ENCODE measurements around the gene PDCD6IP. TPM values are rescaled to one million over a fixed set of nuclear protein-coding genes. Genes with fewer than 3 reads are reported as not detected.
A peak's percentile ranks its signal among the peaks of the same experiment; 100 is the strongest.
"Not testable (repeated sequence)": the region's sequence is repeated elsewhere in the genome, so short reads cannot be mapped to it uniquely, and the experiment has no call there.

Gene PDCD6IP, protein sequence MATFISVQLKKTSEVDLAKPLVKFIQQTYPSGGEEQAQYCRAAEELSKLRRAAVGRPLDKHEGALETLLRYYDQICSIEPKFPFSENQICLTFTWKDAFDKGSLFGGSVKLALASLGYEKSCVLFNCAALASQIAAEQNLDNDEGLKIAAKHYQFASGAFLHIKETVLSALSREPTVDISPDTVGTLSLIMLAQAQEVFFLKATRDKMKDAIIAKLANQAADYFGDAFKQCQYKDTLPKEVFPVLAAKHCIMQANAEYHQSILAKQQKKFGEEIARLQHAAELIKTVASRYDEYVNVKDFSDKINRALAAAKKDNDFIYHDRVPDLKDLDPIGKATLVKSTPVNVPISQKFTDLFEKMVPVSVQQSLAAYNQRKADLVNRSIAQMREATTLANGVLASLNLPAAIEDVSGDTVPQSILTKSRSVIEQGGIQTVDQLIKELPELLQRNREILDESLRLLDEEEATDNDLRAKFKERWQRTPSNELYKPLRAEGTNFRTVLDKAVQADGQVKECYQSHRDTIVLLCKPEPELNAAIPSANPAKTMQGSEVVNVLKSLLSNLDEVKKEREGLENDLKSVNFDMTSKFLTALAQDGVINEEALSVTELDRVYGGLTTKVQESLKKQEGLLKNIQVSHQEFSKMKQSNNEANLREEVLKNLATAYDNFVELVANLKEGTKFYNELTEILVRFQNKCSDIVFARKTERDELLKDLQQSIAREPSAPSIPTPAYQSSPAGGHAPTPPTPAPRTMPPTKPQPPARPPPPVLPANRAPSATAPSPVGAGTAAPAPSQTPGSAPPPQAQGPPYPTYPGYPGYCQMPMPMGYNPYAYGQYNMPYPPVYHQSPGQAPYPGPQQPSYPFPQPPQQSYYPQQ
- total RNA-seq = 51.7 TPM

GRCh38 chr3:33798418-33799201 is at the start of gene PDCD6IP:
Gene PDCD6IP, plus strand, starts transcription at chr3:33798630. Its CDS starts 99 bp downstream, at chr3:33798729.
- peak within 1 kb of the TSS; percentile 90 to 100 (median 96) for H3K4me3 ChIP-seq (ENCODE audit: low read length in 3 of 3)
- peaks cover 23 to 34% (median 27%) of the 10 kb centered on the region in 3 donors for H3K4me1 ChIP-seq (ENCODE audit: control insufficient read depth in 3 of 3, insufficient read depth in 3 of 3, low read length in 3 of 3)
- H3K9me3 ChIP-seq (ENCODE audit: control insufficient read depth in 3 of 3, low read length in 3 of 3) = no peaks in the 10 kb centered on the region
- peak within 1 kb of the TSS; percentile 88 to 97 (median 96) for H3K9ac ChIP-seq (ENCODE audit: low read depth in 1 of 3, low read length in 3 of 3)
- H3K36me3 ChIP-seq (ENCODE audit: control insufficient read depth in 3 of 3, insufficient read depth in 3 of 3, low read length in 3 of 3) = no peaks in the 10 kb centered on the region
- H3K27ac ChIP-seq (ENCODE audit: low read depth, low read length) = peak within 1 kb of the TSS; percentile 92
- no peaks in the 10 kb centered on the region for H3K27me3 ChIP-seq (ENCODE audit: control insufficient read depth in 3 of 3, insufficient read depth in 3 of 3, low read length in 3 of 3)

GRCh38 chr3:33749546-33750210 is 48.8 kb upstream of the PDCD6IP start:
- H3K4me1 ChIP-seq (ENCODE audit: control insufficient read depth in 3 of 3, insufficient read depth in 3 of 3, low read length in 3 of 3) = no peaks in the 10 kb centered on the region

GRCh38 chr3:33750211-33750548 is 48.2 kb upstream of the PDCD6IP start:
- H3K9me3 ChIP-seq (ENCODE audit: control insufficient read depth in 3 of 3, low read length in 3 of 3) = no peaks in the 10 kb centered on the region
- H3K4me3 ChIP-seq (ENCODE audit: low read length in 3 of 3) = no peak overlapping the region
- no peaks in the 10 kb centered on the region for H3K4me1 ChIP-seq (ENCODE audit: control insufficient read depth in 3 of 3, insufficient read depth in 3 of 3, low read length in 3 of 3)
- no peaks in the 10 kb centered on the region for H3K36me3 ChIP-seq (ENCODE audit: control insufficient read depth in 3 of 3, insufficient read depth in 3 of 3, low read length in 3 of 3)
- H3K27ac ChIP-seq (ENCODE audit: low read depth, low read length) = no peak overlapping the region
- H3K9ac ChIP-seq (ENCODE audit: low read depth in 1 of 3, low read length in 3 of 3) = no peak overlapping the region
- H3K27me3 ChIP-seq (ENCODE audit: control insufficient read depth in 3 of 3, insufficient read depth in 3 of 3, low read length in 3 of 3) = no peaks in the 10 kb centered on the region

More at GRCh38 chr3:33749546-33750210, 48.8 kb upstream of the PDCD6IP start:
- Histone ChIP-seq H3K36me3 (ENCODE audit: control insufficient read depth in 3 of 3, insufficient read depth in 3 of 3, low read length in 3 of 3) (no peaks in the 10 kb centered on the region), H3K27ac (ENCODE audit: low read depth, low read length) (no peak overlapping the region), H3K4me3 (ENCODE audit: low read length in 3 of 3) (no peak overlapping the region), H3K9ac (ENCODE audit: low read depth in 1 of 3, low read length in 3 of 3) (no peak overlapping the region), H3K9me3 (ENCODE audit: control insufficient read depth in 3 of 3, low read length in 3 of 3) (no peaks in the 10 kb centered on the region), H3K27me3 (ENCODE audit: control insufficient read depth in 3 of 3, insufficient read depth in 3 of 3, low read length in 3 of 3) (no peaks in the 10 kb centered on the region)

DNA sequence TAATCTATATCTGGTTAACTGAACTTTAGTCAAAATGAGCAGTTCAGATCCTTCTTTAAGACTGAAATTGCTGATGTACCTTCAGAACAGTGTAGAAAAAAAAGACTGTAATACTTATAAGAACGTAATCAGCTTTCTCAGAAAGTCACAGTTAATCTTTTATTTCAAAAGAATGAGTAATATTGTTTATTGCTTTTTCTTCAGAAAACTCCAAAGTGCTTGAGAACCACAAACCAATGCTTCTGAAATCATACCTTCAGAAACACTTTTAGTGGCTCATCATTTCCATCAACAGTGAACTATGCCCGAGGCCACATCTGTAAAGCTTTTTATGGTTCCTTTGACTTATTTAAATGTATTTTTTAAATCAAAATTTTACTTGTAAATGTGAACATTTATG is 47.1 kb upstream of the PDCD6IP start:
- no peak overlapping the region for H3K9ac ChIP-seq (ENCODE audit: low read depth in 1 of 3, low read length in 3 of 3)
- H3K4me3 ChIP-seq (ENCODE audit: low read length in 3 of 3) = no peak overlapping the region
- no peaks in the 10 kb centered on the region for H3K36me3 ChIP-seq (ENCODE audit: control insufficient read depth in 3 of 3, insufficient read depth in 3 of 3, low read length in 3 of 3)
- no peak overlapping the region for H3K27ac ChIP-seq (ENCODE audit: low read depth, low read length)
- H3K4me1 ChIP-seq (ENCODE audit: control insufficient read depth in 3 of 3, insufficient read depth in 3 of 3, low read length in 3 of 3) = no peaks in the 10 kb centered on the region
- no peaks in the 10 kb centered on the region for H3K9me3 ChIP-seq (ENCODE audit: control insufficient read depth in 3 of 3, low read length in 3 of 3)
- no peaks in the 10 kb centered on the region for H3K27me3 ChIP-seq (ENCODE audit: control insufficient read depth in 3 of 3, insufficient read depth in 3 of 3, low read length in 3 of 3)

GRCh38 chr3:33754391-33754790 is 44.0 kb upstream of the PDCD6IP start:
- H3K27me3 ChIP-seq (ENCODE audit: control insufficient read depth in 3 of 3, insufficient read depth in 3 of 3, low read length in 3 of 3); H3K36me3 ChIP-seq (ENCODE audit: control insufficient read depth in 3 of 3, insufficient read depth in 3 of 3, low read length in 3 of 3); H3K4me1 ChIP-seq (ENCODE audit: control insufficient read depth in 3 of 3, insufficient read depth in 3 of 3, low read length in 3 of 3); H3K4me3 ChIP-seq (ENCODE audit: low read length in 3 of 3); H3K9ac ChIP-seq (ENCODE audit: low read depth in 1 of 3, low read length in 3 of 3); H3K9me3 ChIP-seq (ENCODE audit: control insufficient read depth in 3 of 3, low read length in 3 of 3); H3K27ac ChIP-seq (ENCODE audit: low read depth, low read length): not testable (repeated sequence)

- H3K27me3 ChIP-seq (ENCODE audit: control insufficient read depth in 3 of 3, insufficient read depth in 3 of 3, low read length in 3 of 3) = no peaks in the 10 kb centered on the region
- H3K27ac ChIP-seq (ENCODE audit: low read depth, low read length) = no peak overlapping the region
- no peaks in the 10 kb centered on the region for H3K4me1 ChIP-seq (ENCODE audit: control insufficient read depth in 3 of 3, insufficient read depth in 3 of 3, low read length in 3 of 3)
- no peaks in the 10 kb centered on the region for H3K9me3 ChIP-seq (ENCODE audit: control insufficient read depth in 3 of 3, low read length in 3 of 3)
- H3K4me3 ChIP-seq (ENCODE audit: low read length in 3 of 3) = no peak overlapping the region
- no peak overlapping the region for H3K9ac ChIP-seq (ENCODE audit: low read depth in 1 of 3, low read length in 3 of 3)
- no peaks in the 10 kb centered on the region for H3K36me3 ChIP-seq (ENCODE audit: control insufficient read depth in 3 of 3, insufficient read depth in 3 of 3, low read length in 3 of 3)
Measured at GRCh38 chr3:33758281-33758680, 40.1 kb upstream of the PDCD6IP start.

DNA sequence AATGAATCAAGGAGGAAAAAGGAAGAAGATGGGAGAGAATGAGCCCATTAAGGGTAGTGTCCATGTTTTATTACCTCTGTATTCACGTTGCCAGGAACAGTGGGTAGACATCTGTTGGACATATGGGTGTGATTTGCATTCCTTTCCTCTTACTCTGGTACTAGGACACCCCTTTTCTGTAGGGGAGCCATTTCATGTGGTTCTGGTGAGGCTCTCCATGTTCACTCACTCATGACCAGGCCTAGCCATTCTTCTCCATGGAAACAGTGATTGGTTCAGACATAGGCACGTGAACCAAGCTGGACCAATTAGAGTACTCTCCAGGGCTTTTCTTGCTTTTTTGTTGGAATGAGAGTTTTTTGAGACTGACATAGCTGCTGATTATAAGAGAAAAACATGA is 39.6 kb upstream of the PDCD6IP start:
- Histone ChIP-seq H3K4me1 (ENCODE audit: control insufficient read depth in 3 of 3, insufficient read depth in 3 of 3, low read length in 3 of 3) (no peaks in the 10 kb centered on the region), H3K36me3 (ENCODE audit: control insufficient read depth in 3 of 3, insufficient read depth in 3 of 3, low read length in 3 of 3) (no peaks in the 10 kb centered on the region), H3K9me3 (ENCODE audit: control insufficient read depth in 3 of 3, low read length in 3 of 3) (no peaks in the 10 kb centered on the region), H3K9ac (ENCODE audit: low read depth in 1 of 3, low read length in 3 of 3) (no peak overlapping the region), H3K4me3 (ENCODE audit: low read length in 3 of 3) (no peak overlapping the region), H3K27me3 (ENCODE audit: control insufficient read depth in 3 of 3, insufficient read depth in 3 of 3, low read length in 3 of 3) (no peaks in the 10 kb centered on the region), H3K27ac (ENCODE audit: low read depth, low read length) (no peak overlapping the region)

DNA sequence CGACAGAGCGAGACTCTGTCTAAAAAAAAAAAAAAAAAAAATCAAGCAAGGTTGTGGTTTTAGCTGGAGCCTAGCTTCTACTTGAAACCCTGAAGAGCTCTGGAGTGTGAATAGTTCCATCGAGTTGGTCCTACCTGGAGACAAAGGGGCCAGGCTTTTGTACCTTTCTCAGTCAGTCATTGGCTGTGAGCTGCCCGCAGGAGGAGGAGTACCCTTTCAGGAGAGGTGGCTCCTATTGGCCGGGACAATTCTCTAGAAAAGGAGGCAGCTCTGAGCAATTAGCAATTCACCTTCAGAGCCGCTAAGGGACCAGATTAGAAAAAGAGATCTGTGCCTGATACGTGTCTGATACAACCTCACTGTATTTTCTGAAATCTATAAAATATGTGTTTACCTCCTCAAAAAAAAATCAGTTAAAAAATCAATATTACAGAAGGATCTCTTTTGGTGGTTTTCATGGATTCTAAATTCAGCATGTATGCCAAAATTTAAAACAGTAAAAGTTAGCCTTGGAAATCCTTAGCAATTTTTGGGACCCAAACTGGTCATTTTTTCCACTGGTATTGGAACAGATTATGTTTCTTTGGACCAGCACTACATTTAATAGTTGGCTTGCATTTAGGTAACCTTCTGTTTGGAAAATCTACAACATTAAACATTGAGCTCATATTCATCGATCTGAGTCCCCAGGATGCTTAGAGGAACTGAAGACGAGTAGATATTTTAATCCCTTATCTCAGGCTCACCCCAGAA is 29.7 kb upstream of the PDCD6IP start:
- H3K27ac ChIP-seq (ENCODE audit: low read depth, low read length) = no peak overlapping the region
- H3K27me3 ChIP-seq (ENCODE audit: control insufficient read depth in 3 of 3, insufficient read depth in 3 of 3, low read length in 3 of 3) = no peaks in the 10 kb centered on the region
- H3K9ac ChIP-seq (ENCODE audit: low read depth in 1 of 3, low read length in 3 of 3) = no peak overlapping the region

GRCh38 chr3:33773637-33774036 is 24.8 kb upstream of the PDCD6IP start:
- no peak overlapping the region for H3K27ac ChIP-seq (ENCODE audit: low read depth, low read length)
- no peaks in the 10 kb centered on the region for H3K4me1 ChIP-seq (ENCODE audit: control insufficient read depth in 3 of 3, insufficient read depth in 3 of 3, low read length in 3 of 3)
- H3K36me3 ChIP-seq (ENCODE audit: control insufficient read depth in 3 of 3, insufficient read depth in 3 of 3, low read length in 3 of 3) = no peaks in the 10 kb centered on the region
- H3K4me3 ChIP-seq (ENCODE audit: low read length in 3 of 3) = no peak overlapping the region
- no peaks in the 10 kb centered on the region for H3K9me3 ChIP-seq (ENCODE audit: control insufficient read depth in 3 of 3, low read length in 3 of 3)
- H3K27me3 ChIP-seq (ENCODE audit: control insufficient read depth in 3 of 3, insufficient read depth in 3 of 3, low read length in 3 of 3) = no peaks in the 10 kb centered on the region
- H3K9ac ChIP-seq (ENCODE audit: low read depth in 1 of 3, low read length in 3 of 3) = no peak overlapping the region

More for the DNA sequence above, 29.7 kb upstream of the PDCD6IP start:
- Histone ChIP-seq H3K4me1 (ENCODE audit: control insufficient read depth in 3 of 3, insufficient read depth in 3 of 3, low read length in 3 of 3) (no peaks in the 10 kb centered on the region), H3K9me3 (ENCODE audit: control insufficient read depth in 3 of 3, low read length in 3 of 3) (no peaks in the 10 kb centered on the region), H3K4me3 (ENCODE audit: low read length in 3 of 3) (no peak overlapping the region), H3K36me3 (ENCODE audit: control insufficient read depth in 3 of 3, insufficient read depth in 3 of 3, low read length in 3 of 3) (no peaks in the 10 kb centered on the region)

All from skeletal muscle tissue (tissue), 4 donors.